H4 (cell line): ENCODE results near the gene ZMIZ2. TPM values are rescaled to one million over a fixed set of nuclear protein-coding genes. Genes with fewer than 3 reads are reported as not detected.
A peak's percentile ranks its signal among the peaks of the same experiment; 100 is the strongest.
"Not testable (repeated sequence)": the region's sequence is repeated elsewhere in the genome, so short reads cannot be mapped to it uniquely, and the experiment has no call there.

ENCODE experiments used
- DNase-seq: peaks from one replicate; pipeline ENCODE4 v3.0.0-alpha.2; 2015; ENCODE audit warnings: low spot score
- total RNA-seq: library from RNA; depleted of rRNA; stranded (reverse); fragments of >200 nt; shearing (Covaris generic); gene quantifications from 2 replicates; pipeline ENCODE4 v1.2.3, GENCODE V29; 2014

ZMIZ2 gene
- total RNA-seq, 1 experiment from 2014 or later, result 3.9 TPM

- DNase-seq, result peak; percentile 74
Observed at GRCh38 chr7:44727158-44727936, 21.3 kb upstream of the ZMIZ2 start.

GRCh38 chr7:44727937-44728262, 20.7 kb upstream of the ZMIZ2 start:
- no peak for DNase-seq

- DNase-seq, result peak; percentile 31
Observed at GRCh38 chr7:44729949-44730590, 18.6 kb upstream of the ZMIZ2 start.

- not testable (repeated sequence) for DNase-seq
Observed at GRCh38 chr7:44732971-44733370, 15.7 kb upstream of the ZMIZ2 start.

- peak; percentile 94 for DNase-seq
Observed at GRCh38 chr7:44733708-44734481, 14.8 kb upstream of the ZMIZ2 start.

GRCh38 chr7:44735403-44736165, 13.1 kb upstream of the ZMIZ2 start:
- DNase-seq, result peak; percentile 100

GRCh38 chr7:44736896-44737295, 11.8 kb upstream of the ZMIZ2 start:
- DNase-seq, result no peak

- DNase-seq, result no peak
Observed at GRCh38 chr7:44738051-44738723, 10.5 kb upstream of the ZMIZ2 start.

GRCh38 chr7:44738876-44739665, 9.6 kb upstream of the ZMIZ2 start:
- no peak for DNase-seq

GRCh38 chr7:44740055-44740454, 8.6 kb upstream of the ZMIZ2 start:
- DNase-seq, result peak; percentile 31

GRCh38 chr7:44743750-44744149, 4.9 kb upstream of the ZMIZ2 start:
- DNase-seq, result no peak

- no peak for DNase-seq
Observed at GRCh38 chr7:44748948-44749731, 493 bp downstream of the ZMIZ2 start.

- no peak for DNase-seq
Observed at GRCh38 chr7:44749992-44750391, 1.3 kb downstream of the ZMIZ2 start.

- no peak for DNase-seq
Observed at GRCh38 chr7:44750424-44750823, 1.8 kb downstream of the ZMIZ2 start.

- no peak for DNase-seq
Observed at GRCh38 chr7:44750921-44751571, 2.4 kb downstream of the ZMIZ2 start.

- no peak for DNase-seq
Observed at GRCh38 chr7:44752822-44753221, 4.2 kb downstream of the ZMIZ2 start.

- no peak for DNase-seq
Observed at GRCh38 chr7:44754802-44755697, 6.4 kb downstream of the ZMIZ2 start.
